ENCODE data around the gene NAA15. TPM values are rescaled to one million over a fixed set of nuclear protein-coding genes. Genes with fewer than 3 reads are reported as not detected.
"Not testable (repeated sequence)": the region's sequence is repeated elsewhere in the genome, so short reads cannot be mapped to it uniquely, and the experiment has no call there.

Gene NAA15
- total and polyA plus RNA-seq, 9 donors: 16.0 to 31.0 (median 26.8) TPM

GRCh38 chr4:139438141-139438540, 136.8 kb downstream of the NAA15 start:
- 86% methylated on average over 2 of the region's 2 CpGs for WGBS (ENCODE audit: insufficient coverage)
- H3K4me3 ChIP-seq (ENCODE audit: low read length): no peak overlapping the region
- H3K9me3 ChIP-seq (replicated peaks; ENCODE audit: control insufficient read depth, low read depth, low read length): peaks cover 57% of the 10 kb centered on the region
- no peak overlapping the region for H3K27ac ChIP-seq (ENCODE audit: low read length)
- H3K27me3 ChIP-seq (ENCODE audit: control insufficient read depth, insufficient read depth, low read length): no peaks in the 10 kb centered on the region
- no peaks in the 10 kb centered on the region for H3K36me3 ChIP-seq (ENCODE audit: control insufficient read depth, insufficient read depth, low read length)
- no peak for DNase-seq
- H3K4me1 ChIP-seq (ENCODE audit: control insufficient read depth, insufficient read depth, low read length): no peaks in the 10 kb centered on the region

GRCh38 chr4:139441029-139441428, 139.7 kb downstream of the NAA15 start:
- 100% methylated on average over 2 of the region's 4 CpGs for WGBS (ENCODE audit: insufficient coverage)
- no peak for DNase-seq
- Histone ChIP-seq H3K27ac (ENCODE audit: low read length) (no peak overlapping the region), H3K36me3 (ENCODE audit: control insufficient read depth, insufficient read depth, low read length) (no peaks in the 10 kb centered on the region), H3K4me1 (ENCODE audit: control insufficient read depth, insufficient read depth, low read length) (no peaks in the 10 kb centered on the region), H3K27me3 (ENCODE audit: control insufficient read depth, insufficient read depth, low read length) (no peaks in the 10 kb centered on the region), H3K9me3 (replicated peaks; ENCODE audit: control insufficient read depth, low read depth, low read length) (peaks cover 55% of the 10 kb centered on the region), H3K4me3 (ENCODE audit: low read length) (no peak overlapping the region)

DNA sequence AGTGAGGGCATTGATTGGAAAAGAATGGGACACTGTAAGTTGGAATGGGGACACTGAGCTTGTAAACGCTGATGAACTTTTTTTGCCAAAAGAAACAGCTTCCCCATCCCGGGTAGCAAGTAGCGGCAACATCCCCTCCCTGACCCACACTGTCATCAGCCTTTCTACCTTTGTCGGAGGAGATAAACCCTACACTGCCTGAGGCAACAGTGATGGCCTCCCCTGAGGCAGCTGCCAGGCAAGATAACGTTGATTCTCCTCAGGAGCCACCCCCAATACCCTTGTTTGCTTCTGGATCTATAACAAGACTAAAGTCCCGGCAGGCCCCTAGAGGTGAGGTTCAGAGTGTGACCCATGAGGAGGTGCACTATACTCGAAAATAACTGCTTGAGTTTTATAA, 142.4 kb downstream of the NAA15 start:
- Histone ChIP-seq H3K9me3 (replicated peaks; ENCODE audit: control insufficient read depth, low read depth, low read length) (peaks cover 41% of the 10 kb centered on the region), H3K4me3 (ENCODE audit: low read length) (no peak overlapping the region), H3K4me1 (ENCODE audit: control insufficient read depth, insufficient read depth, low read length) (no peaks in the 10 kb centered on the region), H3K36me3 (ENCODE audit: control insufficient read depth, insufficient read depth, low read length) (no peaks in the 10 kb centered on the region), H3K27ac (ENCODE audit: low read length) (no peak overlapping the region), H3K27me3 (ENCODE audit: control insufficient read depth, insufficient read depth, low read length) (no peaks in the 10 kb centered on the region)
- DNase-seq: no peak
- WGBS (ENCODE audit: insufficient coverage): 93% methylated on average over 4 of the region's 7 CpGs

GRCh38 chr4:139444881-139445280, 143.6 kb downstream of the NAA15 start:
- DNase-seq; H3K27me3 ChIP-seq (ENCODE audit: control insufficient read depth, insufficient read depth, low read length); H3K36me3 ChIP-seq (ENCODE audit: control insufficient read depth, insufficient read depth, low read length); H3K4me3 ChIP-seq (ENCODE audit: low read length); H3K27ac ChIP-seq (ENCODE audit: low read length); H3K4me1 ChIP-seq (ENCODE audit: control insufficient read depth, insufficient read depth, low read length): not testable (repeated sequence)
- H3K9me3 ChIP-seq (replicated peaks; ENCODE audit: control insufficient read depth, low read depth, low read length): peaks cover 31% of the 10 kb centered on the region
- WGBS (ENCODE audit: insufficient coverage): 93% methylated on average over 2 of the region's 3 CpGs

DNA sequence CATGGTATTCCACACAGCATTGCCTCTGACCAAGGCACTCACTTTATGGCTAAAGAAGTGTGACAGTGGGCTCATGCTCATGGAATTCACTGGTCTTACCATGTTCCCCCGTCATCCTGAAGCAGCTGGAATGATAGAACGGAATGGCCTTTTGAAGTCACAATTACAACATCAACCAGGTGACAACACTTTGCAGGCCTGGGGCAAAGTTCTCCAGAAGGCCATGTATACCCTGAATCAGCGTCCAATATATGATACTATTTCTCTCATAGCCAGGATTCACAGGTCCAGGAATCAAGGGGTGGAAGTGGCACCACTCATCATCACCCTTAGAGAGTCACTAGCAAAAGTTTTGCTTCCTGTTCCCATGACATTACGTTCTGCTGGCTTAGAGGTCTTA, 145.8 kb downstream of the NAA15 start:
- DNase-seq; H3K36me3 ChIP-seq (ENCODE audit: control insufficient read depth, insufficient read depth, low read length); H3K27me3 ChIP-seq (ENCODE audit: control insufficient read depth, insufficient read depth, low read length); H3K4me1 ChIP-seq (ENCODE audit: control insufficient read depth, insufficient read depth, low read length); H3K4me3 ChIP-seq (ENCODE audit: low read length); H3K27ac ChIP-seq (ENCODE audit: low read length): not testable (repeated sequence)
- 81% methylated on average over 3 of the region's 4 CpGs for WGBS (ENCODE audit: insufficient coverage)
- H3K9me3 ChIP-seq (replicated peaks; ENCODE audit: control insufficient read depth, low read depth, low read length): peaks cover 16% of the 10 kb centered on the region

GRCh38 chr4:139450586-139450985, 149.3 kb downstream of the NAA15 start:
- Histone ChIP-seq H3K4me1 (ENCODE audit: control insufficient read depth, insufficient read depth, low read length) (peaks cover 6% of the 10 kb centered on the region), H3K27ac (ENCODE audit: low read length) (no peak overlapping the region), H3K36me3 (ENCODE audit: control insufficient read depth, insufficient read depth, low read length) (peaks cover 4% of the 10 kb centered on the region), H3K9me3 (replicated peaks; ENCODE audit: control insufficient read depth, low read depth, low read length) (peaks cover 8% of the 10 kb centered on the region), H3K27me3 (ENCODE audit: control insufficient read depth, insufficient read depth, low read length) (no peaks in the 10 kb centered on the region), H3K4me3 (ENCODE audit: low read length) (no peak overlapping the region)
- WGBS (ENCODE audit: insufficient coverage): 100% methylated on average over 1 of the region's 2 CpGs
- no peak for DNase-seq

GRCh38 chr4:139451997-139452396, 150.7 kb downstream of the NAA15 start:
- H3K27me3 ChIP-seq (ENCODE audit: control insufficient read depth, insufficient read depth, low read length): no peaks in the 10 kb centered on the region
- peaks cover 9% of the 10 kb centered on the region for H3K4me1 ChIP-seq (ENCODE audit: control insufficient read depth, insufficient read depth, low read length)
- no peak overlapping the region for H3K4me3 ChIP-seq (ENCODE audit: low read length)
- H3K36me3 ChIP-seq (ENCODE audit: control insufficient read depth, insufficient read depth, low read length): peaks cover 4% of the 10 kb centered on the region
- peaks cover 3% of the 10 kb centered on the region for H3K9me3 ChIP-seq (replicated peaks; ENCODE audit: control insufficient read depth, low read depth, low read length)
- no CpG with 5 or more reads among the region's 1 CpG for WGBS (ENCODE audit: insufficient coverage)
- DNase-seq: no peak
- H3K27ac ChIP-seq (ENCODE audit: low read length): no peak overlapping the region

DNA sequence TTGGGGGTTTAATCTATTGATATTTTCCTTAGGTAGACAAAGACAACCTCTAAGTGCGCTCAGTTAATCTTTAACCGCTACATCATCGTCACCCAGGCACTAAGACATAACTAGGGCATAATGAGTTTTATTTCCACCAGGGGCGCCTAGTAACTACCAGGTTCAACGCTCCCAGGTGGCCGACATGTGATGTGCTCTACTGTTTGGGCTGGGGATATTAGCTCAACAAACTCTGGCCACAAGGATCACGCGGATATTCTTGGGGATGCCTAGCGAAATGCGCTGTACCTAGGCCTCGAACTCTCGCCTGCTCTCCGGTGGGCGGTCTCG, 151.7 kb downstream of the NAA15 start:
- Histone ChIP-seq H3K36me3 (ENCODE audit: control insufficient read depth, insufficient read depth, low read length) (peaks cover 4% of the 10 kb centered on the region), H3K4me1 (ENCODE audit: control insufficient read depth, insufficient read depth, low read length) (peaks cover 9% of the 10 kb centered on the region), H3K9me3 (replicated peaks; ENCODE audit: control insufficient read depth, low read depth, low read length) (no peaks in the 10 kb centered on the region), H3K27me3 (ENCODE audit: control insufficient read depth, insufficient read depth, low read length) (no peaks in the 10 kb centered on the region), H3K27ac (ENCODE audit: low read length) (peak overlapping the region; percentile 92), H3K4me3 (ENCODE audit: low read length) (peak overlapping the region; percentile 85)
- no peak for DNase-seq
- 0% methylated on average over 12 of the region's 15 CpGs for WGBS (ENCODE audit: insufficient coverage)

GRCh38 chr4:139453371-139454110, 152.2 kb downstream of the NAA15 start:
- peaks cover 4% of the 10 kb centered on the region for H3K36me3 ChIP-seq (ENCODE audit: control insufficient read depth, insufficient read depth, low read length)
- under 1% methylated on average over 76 of the region's 76 CpGs for WGBS (ENCODE audit: insufficient coverage)
- no peaks in the 10 kb centered on the region for H3K9me3 ChIP-seq (replicated peaks; ENCODE audit: control insufficient read depth, low read depth, low read length)
- H3K27ac ChIP-seq (ENCODE audit: low read length): peak overlapping the region; percentile 92
- peaks cover 9% of the 10 kb centered on the region for H3K4me1 ChIP-seq (ENCODE audit: control insufficient read depth, insufficient read depth, low read length)
- H3K27me3 ChIP-seq (ENCODE audit: control insufficient read depth, insufficient read depth, low read length): no peaks in the 10 kb centered on the region
- peak overlapping the region; percentile 85 for H3K4me3 ChIP-seq (ENCODE audit: low read length)
- DNase-seq: peak; percentile 99

DNA sequence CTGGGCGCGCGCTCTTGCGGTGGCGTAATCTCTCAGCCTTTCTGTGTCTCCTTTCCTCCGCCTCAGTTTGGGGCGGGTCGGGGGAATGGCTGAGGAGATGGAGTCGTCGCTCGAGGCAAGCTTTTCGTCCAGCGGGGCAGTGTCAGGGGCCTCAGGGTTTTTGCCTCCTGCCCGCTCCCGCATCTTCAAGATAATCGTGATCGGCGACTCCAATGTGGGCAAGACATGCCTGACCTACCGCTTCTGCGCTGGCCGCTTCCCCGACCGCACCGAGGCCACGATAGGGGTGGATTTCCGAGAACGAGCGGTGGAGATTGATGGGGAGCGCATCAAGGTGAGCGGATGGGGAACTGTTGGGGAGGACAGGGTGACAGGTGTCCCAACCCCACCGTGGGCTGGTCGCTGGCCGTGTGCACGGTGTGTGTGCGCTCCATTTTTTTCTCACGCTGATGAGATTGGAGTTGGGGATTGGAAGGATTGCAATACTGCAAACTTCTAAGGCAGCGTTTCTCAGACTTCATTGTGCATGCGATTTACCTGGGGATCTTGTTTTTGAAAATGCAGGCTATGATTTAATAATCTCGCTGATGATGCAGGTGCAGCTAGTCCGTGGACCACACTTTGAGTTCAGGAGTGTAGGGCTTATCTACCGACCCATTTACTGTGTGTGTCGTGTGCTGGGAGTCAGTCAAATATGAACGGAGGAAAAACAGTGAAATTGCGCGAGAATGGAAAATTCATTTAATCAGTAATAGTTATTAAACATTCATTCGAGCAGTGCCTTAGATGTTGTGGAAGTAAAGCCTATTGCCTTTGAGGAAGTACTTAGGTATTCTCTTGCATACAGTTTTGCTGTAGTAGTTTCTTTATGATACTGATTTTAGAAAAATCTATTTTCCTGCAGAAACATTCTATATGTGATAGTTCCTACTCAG, 153.1 kb downstream of the NAA15 start, which contains the start of gene RAB33B:
TSS of gene RAB33B (plus strand) at position 11 of the 935 bp plus-strand sequence. CDS start at position 86, 75 bp downstream.
- Histone ChIP-seq H3K36me3 (ENCODE audit: control insufficient read depth, insufficient read depth, low read length) (peaks cover 8% of the 10 kb centered on the region), H3K4me3 (ENCODE audit: low read length) (peak within 1 kb of the TSS; percentile 85), H3K27ac (ENCODE audit: low read length) (peak within 1 kb of the TSS; percentile 92), H3K9me3 (replicated peaks; ENCODE audit: control insufficient read depth, low read depth, low read length) (no peaks in the 10 kb centered on the region), H3K4me1 (ENCODE audit: control insufficient read depth, insufficient read depth, low read length) (peaks cover 9% of the 10 kb centered on the region), H3K27me3 (ENCODE audit: control insufficient read depth, insufficient read depth, low read length) (no peaks in the 10 kb centered on the region)
- WGBS (ENCODE audit: insufficient coverage): under 1% methylated on average over 40 of the region's 46 CpGs
- peak; percentile 98 for DNase-seq

All from muscle of leg (tissue), 11 donors.